DMS79 treated with DMSO at 0.1 percent for 48 hours (cell line): ENCODE measurements around the gene AUTS2.

Experiments used
- DNase-seq: peaks from one replicate; lab custom pipeline; 2025; lab: John Stamatoyannopoulos, UW

The AUTS2 gene

GRCh38 chr7:70504254-70504653 lies 906.0 kb downstream of the AUTS2 start:
- DNase-seq, result no peak

- DNase-seq, result peak; percentile 89
Observed at GRCh38 chr7:70505468-70505867, 907.2 kb downstream of the AUTS2 start.

GRCh38 chr7:70505886-70506285 lies 907.6 kb downstream of the AUTS2 start:
- DNase-seq, result peak; percentile 91

DNA sequence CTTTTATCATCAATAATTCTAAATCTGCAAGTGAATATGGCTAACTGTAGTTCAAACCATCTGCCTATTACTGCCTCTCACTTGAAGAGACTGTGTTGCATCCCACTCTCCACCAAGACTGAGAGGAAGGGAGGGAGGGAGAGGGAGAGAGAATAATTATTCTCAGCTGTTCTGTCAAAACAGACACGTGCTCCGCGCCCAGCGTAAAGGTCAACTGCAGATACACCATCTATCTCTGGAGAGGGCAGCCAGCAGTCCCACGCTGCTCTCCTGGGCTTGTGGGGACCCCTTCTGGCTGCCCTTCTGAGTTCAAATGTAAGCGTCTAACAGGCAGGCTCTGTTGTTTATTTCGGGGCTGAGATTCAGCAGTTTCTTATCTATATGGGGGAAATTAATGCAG lies 908.2 kb downstream of the AUTS2 start:
- no peak for DNase-seq

DNA sequence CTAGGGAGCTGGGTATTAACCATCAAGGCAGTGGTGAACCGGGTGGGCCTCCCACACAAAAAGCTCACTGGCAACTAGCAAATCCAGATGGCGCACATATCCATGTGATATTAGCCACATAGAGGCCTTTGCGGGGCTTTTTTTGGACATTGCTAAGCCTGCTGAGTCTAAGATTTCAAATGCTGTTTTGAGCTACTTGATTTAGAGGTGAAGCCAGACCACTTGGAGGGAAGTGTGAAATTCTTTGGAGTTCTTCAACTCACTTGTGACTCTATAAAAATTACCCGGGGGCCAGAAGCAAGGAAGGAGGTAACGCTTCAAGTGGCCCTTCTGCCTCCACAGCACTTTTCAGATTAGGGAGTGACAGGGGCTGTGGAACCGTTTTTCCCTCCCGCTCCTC lies 913.9 kb downstream of the AUTS2 start:
- DNase-seq, result peak; percentile 95

DNA sequence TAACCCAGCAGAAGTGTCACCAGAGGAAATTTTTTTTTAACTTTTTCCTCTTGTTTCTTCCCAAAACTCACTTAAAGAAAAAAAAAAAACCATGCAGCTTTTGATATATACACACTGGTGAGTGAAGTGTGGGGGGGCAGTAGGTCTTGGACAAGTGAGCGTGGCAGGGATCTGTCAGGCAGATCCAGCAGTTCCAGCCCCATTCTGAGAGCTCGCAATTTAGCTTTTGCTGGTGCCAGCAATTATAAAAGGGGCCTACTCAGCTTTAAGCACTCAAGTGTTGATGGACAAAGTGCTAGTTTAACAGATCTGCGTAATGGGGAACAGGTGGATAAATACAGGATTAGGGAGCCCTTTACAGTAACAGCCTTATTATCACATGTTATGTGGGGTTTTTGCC lies 914.5 kb downstream of the AUTS2 start:
- DNase-seq, result peak; percentile 87

- no peak for DNase-seq
Observed at GRCh38 chr7:70520611-70521010, 922.3 kb downstream of the AUTS2 start.

DNA sequence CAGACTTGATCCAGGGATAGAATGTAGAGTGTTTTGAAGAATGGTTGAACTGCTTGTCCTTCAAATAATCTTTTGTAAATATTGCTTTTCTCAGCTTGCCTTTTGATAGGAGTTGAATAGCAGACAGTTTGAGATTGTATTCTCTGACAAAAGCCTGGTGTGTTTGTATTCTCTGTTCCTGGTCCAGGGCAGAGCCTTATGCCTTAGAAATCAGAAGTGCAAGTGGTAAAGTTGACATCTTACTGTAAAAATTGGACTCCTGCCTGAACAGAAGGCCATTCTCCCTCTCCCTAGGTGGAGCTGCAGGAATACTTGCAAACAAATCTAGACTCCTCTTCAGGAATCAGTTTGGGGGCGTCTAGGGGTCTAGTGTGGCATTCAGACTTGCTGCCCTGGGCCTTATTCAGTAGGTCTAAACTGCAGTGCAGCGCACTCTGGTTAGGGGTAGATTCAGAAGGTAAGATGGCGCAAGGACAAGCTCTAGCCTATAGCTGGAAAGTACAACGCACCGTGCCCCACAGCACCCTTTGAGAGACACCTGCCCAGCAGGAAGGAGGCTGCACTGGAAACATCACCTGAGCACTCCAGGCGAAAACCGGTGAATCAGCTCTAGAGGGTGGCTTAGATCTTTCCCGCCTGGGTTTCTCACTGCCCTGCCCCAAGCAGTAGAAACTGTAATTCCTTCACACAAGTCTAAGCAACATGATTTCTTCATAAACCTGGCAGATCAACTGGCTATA lies 925.1 kb downstream of the AUTS2 start:
- no peak for DNase-seq

- no peak for DNase-seq
Observed at GRCh38 chr7:70523989-70524351, 925.7 kb downstream of the AUTS2 start.

DNA sequence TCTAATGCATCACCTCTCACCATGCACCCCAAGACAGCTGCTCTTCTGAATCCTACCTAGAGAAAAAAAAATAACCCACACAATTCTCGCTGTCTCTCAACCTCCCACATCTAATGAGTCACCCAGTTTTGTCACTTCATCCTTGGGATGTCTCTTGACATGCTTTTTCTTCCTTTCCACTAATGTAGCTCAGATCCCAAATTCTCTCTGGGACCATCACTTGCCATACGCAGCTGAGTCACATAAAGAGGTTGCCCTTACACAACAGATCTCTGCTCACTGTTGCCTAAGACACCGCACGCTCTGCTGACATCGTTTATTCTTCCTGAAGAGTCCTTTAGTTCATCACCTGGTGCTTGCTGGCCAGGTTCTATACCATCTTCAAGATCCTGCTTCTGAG lies 927.7 kb downstream of the AUTS2 start:
- DNase-seq, result no peak

- DNase-seq, result peak; percentile 43
Observed at GRCh38 chr7:70527520-70528115, 929.3 kb downstream of the AUTS2 start.

GRCh38 chr7:70529436-70529835 lies 931.2 kb downstream of the AUTS2 start:
- DNase-seq, result no peak

GRCh38 chr7:70529914-70530585 lies 931.8 kb downstream of the AUTS2 start:
- no peak for DNase-seq

DNA sequence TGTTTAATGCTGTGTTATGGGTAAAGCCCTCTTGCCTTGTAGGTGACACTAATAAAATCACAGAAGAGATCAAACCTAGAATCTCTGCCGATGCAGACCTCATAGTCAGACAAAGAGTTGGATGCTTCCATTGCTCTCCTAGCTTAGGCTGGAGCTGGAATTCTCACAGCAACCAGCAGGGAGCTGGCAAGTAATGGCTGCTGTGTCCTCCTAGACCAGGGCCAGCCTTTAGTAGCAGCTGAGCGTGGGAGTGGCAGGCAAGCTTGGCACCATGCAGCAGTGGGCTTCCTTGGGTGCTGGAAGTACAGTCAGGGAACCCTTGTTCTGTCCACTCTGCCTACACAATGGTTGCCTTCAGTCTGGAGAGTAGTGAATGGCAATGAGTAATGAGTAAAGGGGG lies 935.3 kb downstream of the AUTS2 start:
- DNase-seq, result no peak

DNA sequence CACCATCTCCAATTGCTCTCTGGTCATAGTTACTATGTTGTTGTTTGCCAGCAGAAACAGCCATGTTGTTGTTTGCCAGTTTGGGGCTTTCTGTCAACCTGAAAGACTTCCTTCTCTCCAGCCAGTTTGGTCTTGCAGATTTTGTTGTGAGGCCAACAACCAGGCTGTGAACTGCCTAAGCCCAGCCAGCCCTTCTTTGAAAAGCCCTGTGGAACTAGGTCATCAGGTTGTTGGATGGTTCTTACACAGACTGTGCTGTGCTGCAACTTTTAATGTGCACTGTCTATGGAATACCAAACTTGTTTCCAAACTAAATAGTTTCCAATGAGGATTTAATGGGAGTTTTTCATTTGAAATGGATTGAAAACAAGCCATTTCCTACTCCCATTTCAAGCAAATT lies 940.9 kb downstream of the AUTS2 start:
- no peak for DNase-seq

GRCh38 chr7:70539617-70540016 lies 941.3 kb downstream of the AUTS2 start:
- no peak for DNase-seq

DNA sequence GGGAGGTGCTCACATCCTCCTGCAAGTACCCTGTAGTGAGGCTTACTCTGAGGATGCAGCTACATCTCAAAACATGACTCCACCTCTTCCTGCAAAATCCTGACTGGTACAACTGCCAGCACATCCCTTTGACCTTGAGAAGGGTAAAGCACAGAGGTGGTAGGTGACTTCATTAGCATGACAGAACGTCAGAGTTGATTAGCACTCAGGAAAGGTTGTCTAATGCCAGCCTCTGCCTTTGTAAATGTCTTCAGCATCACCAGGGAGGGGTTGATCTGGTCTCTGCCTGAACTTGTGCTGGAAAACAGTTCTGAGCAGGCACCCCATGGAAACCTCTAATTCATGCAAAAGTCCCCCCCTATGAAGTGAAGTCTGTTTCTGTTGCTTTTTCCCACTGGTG lies 942.4 kb downstream of the AUTS2 start:
- no peak for DNase-seq

- no peak for DNase-seq
Observed at GRCh38 chr7:70542750-70543376, 944.6 kb downstream of the AUTS2 start.

DNA sequence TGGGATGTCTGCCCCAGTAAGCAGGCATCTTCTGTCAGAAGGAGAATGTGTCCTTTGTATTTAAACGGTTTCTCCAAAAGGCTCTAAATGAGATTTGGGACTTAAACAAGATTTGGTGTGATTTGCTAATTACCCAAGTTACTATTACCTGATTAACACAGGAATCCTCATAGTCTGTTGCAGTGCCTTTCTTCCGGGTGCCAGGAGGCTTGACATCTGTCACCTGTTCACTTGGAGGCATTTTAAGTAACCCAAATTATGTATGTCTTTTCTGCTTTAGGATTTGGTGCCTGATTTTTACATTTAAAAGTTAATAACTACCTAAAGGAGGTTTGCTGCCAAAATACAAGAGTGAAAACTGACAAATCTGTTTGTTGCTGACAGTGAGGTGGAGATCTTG lies 945.7 kb downstream of the AUTS2 start:
- DNase-seq, result no peak

DNA sequence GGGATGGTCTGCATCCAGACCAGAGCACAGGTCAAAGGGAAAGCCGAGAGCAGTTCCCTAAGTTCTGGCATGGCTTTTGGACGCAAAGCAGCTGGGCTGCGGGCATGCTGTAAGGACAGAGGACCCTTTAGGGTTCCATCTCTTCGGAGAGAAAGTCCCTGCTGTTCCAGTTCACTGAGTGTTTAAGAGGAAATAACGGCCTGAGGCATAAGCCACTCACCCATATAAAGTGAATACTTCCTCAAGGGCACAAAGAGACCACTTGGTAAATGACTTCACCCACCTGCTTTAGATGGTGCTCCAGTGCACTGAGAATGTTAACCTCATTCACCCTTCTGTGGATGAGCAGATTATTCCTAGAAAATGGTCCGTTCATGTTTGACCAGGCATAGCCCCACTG lies 946.9 kb downstream of the AUTS2 start:
- DNase-seq, result peak; percentile 53

DNA sequence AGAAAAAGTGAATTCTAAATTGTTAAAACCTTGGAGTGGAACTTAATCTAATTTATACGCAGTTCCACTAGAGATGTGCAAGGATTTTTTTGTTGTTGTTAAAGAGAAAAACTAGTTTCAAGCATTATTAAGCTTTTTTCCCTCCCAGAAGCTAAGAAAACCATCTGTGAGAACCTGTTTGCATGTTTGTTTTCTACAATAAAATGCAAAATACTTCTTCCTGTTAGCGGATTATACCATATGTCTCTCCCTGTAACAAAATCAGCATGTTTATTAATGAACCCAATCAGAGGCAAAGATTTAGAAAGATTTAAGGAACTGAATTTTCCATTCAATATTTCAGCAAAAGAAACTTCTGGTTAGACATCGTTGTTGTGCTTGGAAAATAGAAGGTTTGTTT lies 953.9 kb downstream of the AUTS2 start:
- no peak for DNase-seq

GRCh38 chr7:70553364-70553763 lies 955.1 kb downstream of the AUTS2 start:
- DNase-seq, result no peak

DNA sequence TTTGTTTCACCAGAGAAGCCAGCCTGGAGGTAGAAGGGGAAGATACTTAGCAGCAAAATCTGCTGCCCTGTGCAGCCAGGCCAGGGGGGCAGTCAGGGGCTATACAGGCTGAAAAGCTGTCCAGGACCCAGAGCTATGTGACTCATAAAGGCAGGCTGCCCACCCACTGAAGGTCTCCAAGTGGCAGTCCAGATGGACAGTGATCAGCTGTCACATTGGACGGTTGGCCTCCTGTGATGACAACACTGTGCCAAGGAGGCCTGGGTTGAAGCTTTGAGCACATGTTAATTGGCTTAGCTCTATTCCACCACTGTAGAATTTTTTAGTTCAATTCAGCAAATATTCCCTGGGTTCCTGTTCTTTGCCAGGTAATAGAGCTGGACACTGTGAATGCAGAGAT lies 956.4 kb downstream of the AUTS2 start:
- DNase-seq, result no peak
